Calu3 (cell line): ENCODE data around the gene LRSAM1. TPM values are rescaled to one million over a fixed set of nuclear protein-coding genes. Genes with fewer than 3 reads are reported as not detected.

Source experiments
- BruUV-seq: library from RNA; stranded (reverse); fragments of 400-500 nt; replicated peaks from 2 replicates; lab custom pipeline; 2021; lab: Mats Ljungman, UMichigan
- CTCF ChIA-PET: fragments of 300-600 bp; sonication (Branson Sonifier 250); formaldehyde crosslinking; loops from one replicate; lab custom pipeline; 2022; ENCODE audit warnings: antibody characterized with exemption; lab: Charles Lee
- DNase-seq: peaks from one replicate; pipeline ENCODE4 v3.0.0; 2022
- H3K27ac Mint-ChIP-seq: one replicate; pipeline ENCODE4 v1.8.0; 2022; ENCODE audit warnings: mixed read lengths; ENCODE audit not compliant: unreplicated experiment
- H3K27me3 Mint-ChIP-seq: one replicate; pipeline ENCODE4 v1.8.0; 2022; ENCODE audit warnings: mixed read lengths; ENCODE audit not compliant: unreplicated experiment
- H3K36me3 Mint-ChIP-seq: one replicate; pipeline ENCODE4 v1.8.0; 2022; ENCODE audit warnings: mild to moderate bottlenecking, moderate library complexity, mixed read lengths; ENCODE audit not compliant: insufficient read depth, unreplicated experiment
- H3K4me1 Mint-ChIP-seq: one replicate; pipeline ENCODE4 v1.8.0; 2022; ENCODE audit warnings: mild to moderate bottlenecking, low read depth, mixed read lengths; ENCODE audit not compliant: unreplicated experiment
- H3K4me3 Mint-ChIP-seq: one replicate; pipeline ENCODE4 v1.8.0; 2022; ENCODE audit warnings: mild to moderate bottlenecking, low read depth, moderate library complexity, mixed read lengths; ENCODE audit not compliant: unreplicated experiment
- H3K9me3 Mint-ChIP-seq: one replicate; pipeline ENCODE4 v1.8.0; 2022; ENCODE audit warnings: low read depth, mixed read lengths; ENCODE audit not compliant: unreplicated experiment
- CTCF ChIP-seq: fragments of 200-600 bp; IDR thresholded peaks from one replicate; pipeline ENCODE4 v1.8.0; 2022; ENCODE audit warnings: antibody characterized with exemption; ENCODE audit not compliant: unreplicated experiment
- intact Hi-C: fragments of 100-400 bp; cut with micrococcal nuclease; formaldehyde crosslinking; loops from one replicate; pipeline ENCODE4 v1.10.0; 2022; ENCODE audit not compliant: unreplicated experiment
- total RNA-seq: library from RNA; stranded (reverse); gene quantifications from 2 replicates; pipeline ENCODE4 v1.2.3, GENCODE V29; 2022

LRSAM1 gene
- total RNA-seq, 1 experiment from 2014 or later = 12.0 TPM

GRCh38 chr9:127491516-127491915 lies 40.2 kb downstream of the LRSAM1 start:
- H3K27me3 Mint-ChIP-seq = no peaks in the 10 kb centered on the region
- CTCF ChIA-PET = no interaction called here
- H3K36me3 Mint-ChIP-seq = peaks cover 43% of the 10 kb centered on the region
- DNase-seq = no peak
- H3K9me3 Mint-ChIP-seq = no peaks in the 10 kb centered on the region
- H3K4me3 Mint-ChIP-seq = no peak overlapping the region
- TF ChIP-seq CTCF = no peak
- intact Hi-C loops = no loop called here
- no peaks in the 10 kb centered on the region for H3K4me1 Mint-ChIP-seq
- no peak overlapping the region for H3K27ac Mint-ChIP-seq
- BruUV-seq = no TSS peak

- Mint-ChIP-seq H3K4me3 (no peak overlapping the region), H3K4me1 (no peaks in the 10 kb centered on the region), H3K27me3 (no peaks in the 10 kb centered on the region), H3K36me3 (peaks cover 45% of the 10 kb centered on the region), H3K9me3 (no peaks in the 10 kb centered on the region), H3K27ac (no peak overlapping the region)
- CTCF ChIA-PET = no interaction called here
- no TSS peak for BruUV-seq
- intact Hi-C loops = no loop called here
- no peak for DNase-seq
- TF ChIP-seq CTCF = no peak
Measured at GRCh38 chr9:127492616-127493015, 41.3 kb downstream of the LRSAM1 start.

- TF ChIP-seq CTCF = no peak
- Mint-ChIP-seq H3K4me1 (no peaks in the 10 kb centered on the region), H3K9me3 (no peaks in the 10 kb centered on the region), H3K36me3 (peaks cover 48% of the 10 kb centered on the region), H3K27me3 (no peaks in the 10 kb centered on the region), H3K4me3 (no peak overlapping the region), H3K27ac (no peak overlapping the region)
- CTCF ChIA-PET = no interaction called here
- DNase-seq = no peak
- BruUV-seq = no TSS peak
- intact Hi-C loops = no loop called here
Measured at GRCh38 chr9:127493592-127494303, 42.4 kb downstream of the LRSAM1 start.

- no peak overlapping the region for H3K4me3 Mint-ChIP-seq
- no peak overlapping the region for H3K27ac Mint-ChIP-seq
- intact Hi-C loops = no loop called here
- CTCF ChIA-PET = no interaction called here
- BruUV-seq = no TSS peak
- no peaks in the 10 kb centered on the region for H3K27me3 Mint-ChIP-seq
- peaks cover 48% of the 10 kb centered on the region for H3K36me3 Mint-ChIP-seq
- no peaks in the 10 kb centered on the region for H3K4me1 Mint-ChIP-seq
- no peak for TF ChIP-seq CTCF
- no peak for DNase-seq
- H3K9me3 Mint-ChIP-seq = no peaks in the 10 kb centered on the region
Measured at GRCh38 chr9:127494304-127494702, 43.0 kb downstream of the LRSAM1 start.
